ENCODE data around the gene METRNL. TPM values are rescaled to one million over a fixed set of nuclear protein-coding genes. Genes with fewer than 3 reads are reported as not detected.

Gene METRNL
- total RNA-seq, 1 experiment from 2014 or later, result 21.0 TPM

- H3K4me1 ChIP-seq (ENCODE audit: control insufficient read depth, insufficient read depth, low read length), result peaks cover 11% of the 10 kb centered on the region
- H3K27me3 ChIP-seq (ENCODE audit: control insufficient read depth, insufficient read depth, low read length), result no peaks in the 10 kb centered on the region
- no peak for ATAC-seq
- POLR2A ChIA-PET, result no interaction called here
- DNase-seq (ENCODE audit: low read depth, low spot score), result no peak
- no TSS peak for BruUV-seq (replicated peaks)
- CTCF ChIA-PET, result no interaction called here
- TF ChIP-seq CTCF (IDR thresholded peaks at IDR 0.05) (no peak), TCF7L2 (IDR thresholded peaks at IDR 0.05; ENCODE audit: low read depth, low read length) (no peak), REST (IDR thresholded peaks at IDR 0.05; ENCODE audit: insufficient read depth in 1 of 2, low read depth in 2 of 2, low read length in 1 of 2) (no peak), POLR2AphosphoS5 (IDR thresholded peaks at IDR 0.05; ENCODE audit: low read depth, low read length) (no peak), SIN3A (IDR thresholded peaks at IDR 0.05; ENCODE audit: borderline replicate concordance, insufficient read depth, low read depth, low read length) (no peak)
- no peak overlapping the region for H3K4me3 ChIP-seq (ENCODE audit: low read depth in 2 of 2, low read length in 2 of 2)
- intact Hi-C loops (cut with micrococcal nuclease; ENCODE audit: unreplicated experiment) (no loop called here), in situ Hi-C loops (cut with HindIII; ENCODE audit: low pct_unique_long_range_greater_than_20kb, low sequenced_read_pairs) (no loop called here)
- no peaks in the 10 kb centered on the region; the same call in 1 of the 2 replicates for H3K36me3 ChIP-seq (ENCODE audit: control insufficient read depth, insufficient read depth, low read length)
- no peak overlapping the region for H3K27ac ChIP-seq (ENCODE audit: low read length)
- H3K9me3 ChIP-seq (ENCODE audit: control insufficient read depth, insufficient read depth, low read depth, low read length), result no peaks in the 10 kb centered on the region
These were observed 4.8 kb upstream of the METRNL start for GRCh38 chr17:83074486-83075223.

- DNase-seq (ENCODE audit: low read depth, low spot score), result no peak
- H3K36me3 ChIP-seq (ENCODE audit: control insufficient read depth, insufficient read depth, low read length), result peaks cover 5% of the 10 kb centered on the region; the same call in 1 of the 2 replicates
- BruUV-seq (replicated peaks), result no TSS peak
- intact Hi-C loops (cut with micrococcal nuclease; ENCODE audit: unreplicated experiment) (no loop called here), in situ Hi-C loops (cut with HindIII; ENCODE audit: low pct_unique_long_range_greater_than_20kb, low sequenced_read_pairs) (no loop called here)
- H3K4me1 ChIP-seq (ENCODE audit: control insufficient read depth, insufficient read depth, low read length), result peaks cover 11% of the 10 kb centered on the region
- H3K9me3 ChIP-seq (ENCODE audit: control insufficient read depth, insufficient read depth, low read depth, low read length), result no peaks in the 10 kb centered on the region
- ChIA-PET CTCF (no interaction called here), POLR2A (no interaction called here)
- H3K27me3 ChIP-seq (ENCODE audit: control insufficient read depth, insufficient read depth, low read length), result no peaks in the 10 kb centered on the region
- ATAC-seq, result no peak
- H3K27ac ChIP-seq (ENCODE audit: low read length), result no peak overlapping the region
- TF ChIP-seq TCF7L2 (IDR thresholded peaks at IDR 0.05; ENCODE audit: low read depth, low read length), result no peak
- TF ChIP-seq POLR2AphosphoS5 (IDR thresholded peaks at IDR 0.05; ENCODE audit: low read depth, low read length), result no peak
- no peak for TF ChIP-seq REST (IDR thresholded peaks at IDR 0.05; ENCODE audit: insufficient read depth in 1 of 2, low read depth in 2 of 2, low read length in 1 of 2)
- no peak for TF ChIP-seq SIN3A (IDR thresholded peaks at IDR 0.05; ENCODE audit: borderline replicate concordance, insufficient read depth, low read depth, low read length)
- TF ChIP-seq CTCF (IDR thresholded peaks at IDR 0.05), result no peak
- no peak overlapping the region for H3K4me3 ChIP-seq (ENCODE audit: low read depth in 2 of 2, low read length in 2 of 2)
These were observed 4.0 kb upstream of the METRNL start for GRCh38 chr17:83075270-83075880.

All from Panc1 (cell line).